Ectodermal cell (in vitro differentiated cells): ENCODE data around the gene GSTT4.

Experiments
- H3K27ac ChIP-seq: 2 replicates; pipeline ENCODE4 v1.7.0; 2013; ENCODE audit warnings: mild to moderate bottlenecking, low read depth, low read length; ENCODE audit not compliant: insufficient read depth, poor library complexity, severe bottlenecking
- H3K27me3 ChIP-seq: 2 replicates; pipeline ENCODE4 v1.7.0; 2013; ENCODE audit warnings: mild to moderate bottlenecking, low read length; ENCODE audit not compliant: insufficient read depth, control insufficient read depth, poor library complexity, severe bottlenecking
- H3K36me3 ChIP-seq: one replicate; pipeline ENCODE4 v1.7.0; 2013; ENCODE audit warnings: low read length; ENCODE audit not compliant: control insufficient read depth, insufficient read depth
- H3K4me1 ChIP-seq: one replicate; pipeline ENCODE4 v1.7.0; 2013; ENCODE audit warnings: low read length; ENCODE audit not compliant: control insufficient read depth, insufficient read depth
- H3K4me3 ChIP-seq: 2 replicates; pipeline ENCODE4 v1.7.0; 2013; ENCODE audit warnings: low read depth, low read length, control low read depth; ENCODE audit not compliant: insufficient read depth
- H3K9me3 ChIP-seq: 2 replicates; pipeline ENCODE4 v1.7.0; 2013; ENCODE audit warnings: mild to moderate bottlenecking, low read length, moderate library complexity; ENCODE audit not compliant: control insufficient read depth
- WGBS, 2 experiments: methylation state at CpG; one replicate each; pipeline ENCODE4 v1.1.7; 2013; ENCODE audit warnings: missing lambda C conversion rate in 2 of 2; 5-methylcytosine and 5-hydroxymethylcytosine counted together

Gene GSTT4

DNA sequence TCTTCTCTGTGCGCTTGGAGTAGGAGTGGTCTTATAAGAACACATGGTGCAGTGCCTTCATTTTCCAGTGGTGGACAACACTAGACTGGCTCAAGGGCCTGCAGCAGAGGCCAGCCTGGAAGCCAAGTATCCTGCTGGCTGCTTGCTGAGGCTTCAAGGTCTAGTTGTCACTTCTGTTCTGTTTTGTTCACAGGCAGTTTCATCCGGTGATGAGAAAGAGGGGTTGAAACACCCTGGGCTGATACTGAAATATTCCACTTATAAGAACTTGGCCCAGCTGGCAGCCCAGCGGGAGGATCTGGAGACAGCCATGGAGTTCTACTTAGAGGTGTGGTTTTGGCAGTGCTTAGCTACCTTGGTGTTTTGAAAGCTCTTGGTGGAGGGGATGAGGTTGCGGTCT is 35.7 kb upstream of the GSTT4 start:
- Histone ChIP-seq H3K4me1 (no peaks in the 10 kb centered on the region), H3K4me3 (no peak overlapping the region), H3K27me3 (no peaks in the 10 kb centered on the region), H3K9me3 (no peaks in the 10 kb centered on the region), H3K36me3 (peaks cover 7% of the 10 kb centered on the region), H3K27ac (no peak overlapping the region)
- 97 to 98% methylated on average over 4 of the region's 4 CpGs for WGBS, 2 experiments

DNA sequence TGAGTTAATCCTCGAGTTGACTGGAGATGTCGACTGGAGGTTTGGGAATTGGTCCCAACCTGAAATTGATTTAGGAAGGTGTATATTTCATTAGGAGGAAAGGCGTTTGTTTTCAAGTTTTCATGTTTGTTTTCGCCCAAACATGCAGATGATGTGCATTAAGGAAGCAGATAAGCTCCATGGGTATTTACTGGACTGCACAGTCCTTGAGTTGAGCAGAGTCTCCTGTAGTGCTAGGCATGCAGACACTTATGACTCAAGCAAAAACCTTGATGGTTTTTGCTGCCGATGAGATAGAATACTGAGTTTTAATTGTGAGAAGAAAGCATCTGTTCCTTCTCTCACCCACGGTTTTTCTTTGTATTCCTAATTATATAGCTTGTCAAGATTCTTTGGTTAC is 33.8 kb upstream of the GSTT4 start:
- H3K4me1 ChIP-seq = no peaks in the 10 kb centered on the region
- no peaks in the 10 kb centered on the region for H3K27me3 ChIP-seq
- no peaks in the 10 kb centered on the region for H3K9me3 ChIP-seq
- peaks cover 5% of the 10 kb centered on the region for H3K36me3 ChIP-seq
- H3K4me3 ChIP-seq = no peak overlapping the region
- H3K27ac ChIP-seq = no peak overlapping the region
- WGBS, 2 experiments = 96% methylated on average over 6 of the region's 6 CpGs

DNA sequence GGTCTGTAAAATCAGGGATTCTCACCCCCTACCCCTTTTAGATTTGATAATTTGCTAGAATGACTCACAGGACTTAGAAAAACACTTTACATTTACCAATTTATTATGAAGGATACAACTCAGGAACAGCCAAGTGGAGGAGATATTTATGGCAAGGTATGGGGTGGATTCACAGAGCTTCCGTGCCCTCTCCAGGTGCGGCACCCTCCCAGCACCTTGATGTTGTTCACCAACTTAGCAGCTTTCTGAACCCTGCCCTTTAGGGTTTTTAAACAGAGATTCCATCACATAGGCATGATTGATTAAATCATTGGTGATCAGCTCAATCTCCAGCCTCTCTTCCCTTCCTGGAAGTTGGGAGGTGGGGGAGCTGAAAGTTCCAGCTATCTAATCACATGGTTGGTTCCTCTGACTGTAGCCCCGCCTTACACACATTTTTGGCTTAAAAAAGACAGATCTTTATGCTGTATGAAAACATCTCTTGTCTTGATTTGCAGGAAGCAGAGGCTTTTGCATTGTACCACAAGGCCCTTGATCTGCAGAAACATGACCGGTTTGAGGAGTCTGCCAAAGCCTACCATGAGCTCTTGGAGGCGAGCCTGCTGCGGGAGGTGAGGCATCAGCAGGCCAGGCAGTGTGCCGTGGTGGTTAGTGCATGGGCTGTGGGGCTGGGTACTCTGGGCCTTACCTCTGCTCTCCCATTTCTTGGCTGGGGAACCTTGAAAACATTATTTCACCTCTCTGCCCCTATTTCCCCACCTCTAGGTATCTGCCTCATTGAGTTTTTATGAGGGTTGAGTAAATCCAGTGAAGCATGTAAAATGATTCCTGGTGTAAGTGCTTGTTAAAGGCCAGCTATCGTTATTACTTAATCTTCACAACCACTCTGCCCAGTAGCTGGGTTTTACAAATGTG is 32.9 kb upstream of the GSTT4 start:
- Histone ChIP-seq H3K4me3 (no peak overlapping the region), H3K27me3 (no peaks in the 10 kb centered on the region), H3K4me1 (no peaks in the 10 kb centered on the region), H3K36me3 (peaks cover 5% of the 10 kb centered on the region), H3K9me3 (no peaks in the 10 kb centered on the region), H3K27ac (no peak overlapping the region)
- WGBS, 2 experiments = 96 to 97% methylated on average over 8 of the region's 8 CpGs

DNA sequence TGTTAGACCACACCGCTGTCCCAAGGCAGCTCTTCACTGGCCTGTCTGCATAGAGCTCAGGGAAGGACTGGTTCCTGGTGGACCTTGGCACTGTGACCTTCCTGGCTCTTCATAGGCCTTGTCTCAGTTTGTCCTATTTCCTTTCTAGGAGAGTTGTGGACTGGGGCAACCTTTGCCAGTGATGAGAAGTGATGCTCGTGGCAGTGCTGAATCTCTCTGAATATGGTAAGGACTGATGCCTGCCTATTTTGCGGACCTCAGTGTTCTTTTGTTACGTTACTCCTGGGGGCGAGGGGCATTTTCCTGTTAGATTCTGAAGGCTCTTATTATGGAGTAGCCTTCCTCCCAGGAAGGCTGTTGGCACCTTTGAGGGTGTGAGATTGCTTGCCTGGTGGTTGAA is 30.0 kb upstream of the GSTT4 start:
- 96% methylated on average over 5 of the region's 5 CpGs for WGBS, 2 experiments
- Histone ChIP-seq H3K27me3 (no peaks in the 10 kb centered on the region), H3K36me3 (peaks cover 5% of the 10 kb centered on the region), H3K9me3 (no peaks in the 10 kb centered on the region), H3K4me3 (no peak overlapping the region), H3K27ac (no peak overlapping the region), H3K4me1 (no peaks in the 10 kb centered on the region)

DNA sequence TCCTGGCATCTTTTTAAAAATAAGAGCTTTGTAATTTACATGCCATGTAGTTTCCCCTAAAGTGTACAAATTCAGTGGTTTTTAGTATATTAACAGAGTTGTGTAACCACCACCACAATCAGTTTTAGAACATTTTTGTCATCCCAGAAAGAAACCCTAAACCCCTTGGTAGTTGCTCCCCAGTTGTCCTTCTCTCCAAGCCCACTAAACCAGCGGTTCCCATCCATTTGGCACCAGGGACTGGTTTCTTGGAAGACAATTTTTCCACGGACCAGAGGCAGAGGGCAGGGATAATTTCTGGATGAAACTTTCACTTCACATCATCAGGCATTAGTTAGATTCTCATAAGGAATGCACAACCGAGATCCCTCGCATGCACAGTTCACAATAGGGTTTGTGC is 28.5 kb upstream of the GSTT4 start:
- no peaks in the 10 kb centered on the region for H3K4me1 ChIP-seq
- no peak overlapping the region for H3K27ac ChIP-seq
- 88 to 94% methylated on average over 4 of the region's 4 CpGs for WGBS, 2 experiments
- no peaks in the 10 kb centered on the region for H3K27me3 ChIP-seq
- H3K4me3 ChIP-seq = no peak overlapping the region
- peaks cover 5% of the 10 kb centered on the region for H3K36me3 ChIP-seq
- no peaks in the 10 kb centered on the region for H3K9me3 ChIP-seq

DNA sequence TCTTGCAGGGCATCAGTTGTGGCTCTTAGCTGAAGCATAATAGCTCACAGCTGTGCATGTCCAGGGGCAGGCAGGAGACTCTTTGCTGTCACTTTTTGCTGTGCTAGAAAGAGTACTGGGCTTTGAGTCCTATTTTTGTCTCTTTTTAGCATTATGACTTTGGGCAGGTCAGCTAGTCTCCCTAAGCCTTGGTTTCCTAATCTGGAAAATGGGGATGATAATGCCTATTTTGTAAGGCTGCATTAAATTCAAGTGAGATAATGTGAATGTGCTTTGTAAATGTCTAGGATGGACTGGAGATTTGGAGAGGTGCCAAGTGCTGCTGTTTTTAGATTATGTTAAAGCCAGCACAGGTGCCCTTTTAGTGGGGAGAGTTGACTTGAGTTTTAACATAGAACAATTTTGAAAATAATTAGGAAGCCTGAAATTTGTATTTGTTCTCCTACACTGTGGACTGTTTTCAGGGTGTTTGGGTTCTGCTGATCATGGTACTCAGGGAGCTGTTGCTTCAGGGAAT is 25.0 kb upstream of the GSTT4 start:
- Histone ChIP-seq H3K4me3 (no peak overlapping the region), H3K4me1 (no peaks in the 10 kb centered on the region), H3K9me3 (no peaks in the 10 kb centered on the region), H3K36me3 (no peaks in the 10 kb centered on the region), H3K27me3 (no peaks in the 10 kb centered on the region), H3K27ac (no peak overlapping the region)

DNA sequence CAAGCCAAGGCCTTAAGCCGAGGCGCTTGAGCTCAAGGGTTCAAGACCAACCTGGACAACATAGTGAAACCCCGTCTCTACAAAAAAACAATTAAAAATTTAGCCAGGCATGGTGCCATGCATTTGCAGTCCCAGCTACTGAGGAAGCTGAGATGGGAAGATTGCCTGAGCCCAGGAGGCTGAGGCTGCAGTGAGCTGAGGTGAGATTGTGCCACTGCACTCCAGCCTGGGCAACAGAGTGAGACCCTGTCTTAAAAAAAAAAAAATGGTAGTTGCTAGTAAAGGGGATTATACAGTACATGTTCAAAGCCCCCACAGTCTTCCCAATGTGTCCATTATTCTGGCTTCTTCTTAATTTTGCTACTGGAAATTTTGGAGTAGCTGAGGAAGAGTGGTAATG is 24.1 kb upstream of the GSTT4 start:
- Histone ChIP-seq H3K4me1 (no peaks in the 10 kb centered on the region), H3K36me3 (no peaks in the 10 kb centered on the region), H3K4me3 (no peak overlapping the region), H3K27ac (no peak overlapping the region), H3K27me3 (no peaks in the 10 kb centered on the region), H3K9me3 (no peaks in the 10 kb centered on the region)
- 90 to 98% methylated on average over 3 of the region's 3 CpGs for WGBS, 2 experiments

DNA sequence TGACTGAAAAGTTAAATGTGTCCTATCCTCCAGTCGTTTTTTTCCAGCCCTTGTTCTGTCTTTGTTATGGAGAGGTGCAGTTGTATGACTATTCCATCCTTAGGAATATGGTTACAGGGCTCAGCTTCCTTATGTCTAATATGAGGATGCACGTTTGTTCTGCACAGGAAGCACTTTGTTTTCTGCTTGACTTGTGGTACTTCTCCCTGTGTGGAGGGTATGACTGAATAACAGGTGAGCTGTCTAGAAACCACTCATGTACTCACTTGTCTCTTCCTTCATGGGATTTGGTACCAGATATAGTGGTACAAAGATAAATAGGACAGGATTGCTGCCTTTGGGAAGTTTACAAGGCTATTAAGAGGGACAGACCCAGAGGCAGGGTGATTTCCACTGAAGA is 23.3 kb upstream of the GSTT4 start:
- no peaks in the 10 kb centered on the region for H3K4me1 ChIP-seq
- H3K4me3 ChIP-seq = no peak overlapping the region
- H3K27me3 ChIP-seq = no peaks in the 10 kb centered on the region
- H3K27ac ChIP-seq = no peak overlapping the region
- no peaks in the 10 kb centered on the region for H3K9me3 ChIP-seq
- 82 to 87% methylated on average over 2 of the region's 2 CpGs for WGBS, 2 experiments
- no peaks in the 10 kb centered on the region for H3K36me3 ChIP-seq

DNA sequence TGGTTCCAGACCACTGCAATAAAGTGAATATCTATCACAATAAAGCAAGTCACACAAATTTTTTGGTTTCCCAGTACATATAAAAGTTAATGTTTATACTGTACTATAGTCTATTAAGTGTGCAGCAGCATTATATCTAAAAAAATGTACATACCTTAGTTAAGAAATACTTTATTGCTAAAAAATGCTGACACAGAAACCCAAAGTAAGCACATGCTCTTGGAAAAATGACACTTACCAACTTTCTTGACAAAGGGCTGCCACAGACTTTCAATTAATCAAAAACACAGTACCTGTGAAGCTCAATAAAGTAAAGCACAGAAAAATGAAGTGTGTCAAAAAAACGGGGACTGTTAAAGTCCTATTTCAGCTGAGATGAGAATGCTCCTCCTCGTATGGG is 22.7 kb upstream of the GSTT4 start:
- Histone ChIP-seq H3K4me1 (no peaks in the 10 kb centered on the region), H3K36me3 (no peaks in the 10 kb centered on the region), H3K27me3 (no peaks in the 10 kb centered on the region), H3K27ac (no peak overlapping the region), H3K4me3 (no peak overlapping the region), H3K9me3 (no peaks in the 10 kb centered on the region)
- 85 to 93% methylated on average over 2 of the region's 2 CpGs for WGBS, 2 experiments

DNA sequence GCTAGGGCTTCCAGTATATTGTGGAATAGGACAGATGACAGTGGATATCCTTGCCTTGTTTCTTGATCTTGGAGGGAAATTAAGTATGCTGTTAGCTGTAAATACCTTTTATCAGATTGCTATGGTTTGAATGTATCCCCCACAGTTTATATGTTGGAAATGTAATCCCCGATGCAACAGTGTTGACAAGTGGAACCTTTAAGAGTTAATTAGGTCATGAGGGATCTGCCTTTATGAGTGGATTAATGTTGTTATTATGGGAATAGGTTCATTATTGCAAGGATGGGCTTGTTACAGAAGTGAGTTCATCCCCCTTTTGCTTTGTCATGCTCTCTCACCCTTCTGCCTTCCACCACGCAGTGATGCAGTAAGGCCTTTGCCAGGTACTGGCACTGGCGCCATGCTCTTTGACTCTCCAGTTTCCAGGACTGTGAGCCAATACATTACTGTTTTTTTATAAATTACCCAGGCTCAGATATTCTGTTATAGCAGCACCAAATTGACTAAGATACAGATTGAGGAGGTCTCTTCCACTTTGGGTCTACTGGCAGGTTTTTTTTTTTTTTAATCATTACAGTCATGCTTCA is 22.2 kb upstream of the GSTT4 start:
- Histone ChIP-seq H3K4me1 (no peaks in the 10 kb centered on the region), H3K9me3 (no peaks in the 10 kb centered on the region), H3K27ac (no peak overlapping the region), H3K36me3 (no peaks in the 10 kb centered on the region), H3K4me3 (no peak overlapping the region), H3K27me3 (no peaks in the 10 kb centered on the region)
- WGBS, 2 experiments = 94% methylated on average over 3 of the region's 3 CpGs
